ENCODE data around the gene RIMS1. TPM values are rescaled to one million over a fixed set of nuclear protein-coding genes. Genes with fewer than 3 reads are reported as not detected.

Gene RIMS1
- total RNA-seq, 1 donor from 2014 or later, result 0.91 TPM

DNA sequence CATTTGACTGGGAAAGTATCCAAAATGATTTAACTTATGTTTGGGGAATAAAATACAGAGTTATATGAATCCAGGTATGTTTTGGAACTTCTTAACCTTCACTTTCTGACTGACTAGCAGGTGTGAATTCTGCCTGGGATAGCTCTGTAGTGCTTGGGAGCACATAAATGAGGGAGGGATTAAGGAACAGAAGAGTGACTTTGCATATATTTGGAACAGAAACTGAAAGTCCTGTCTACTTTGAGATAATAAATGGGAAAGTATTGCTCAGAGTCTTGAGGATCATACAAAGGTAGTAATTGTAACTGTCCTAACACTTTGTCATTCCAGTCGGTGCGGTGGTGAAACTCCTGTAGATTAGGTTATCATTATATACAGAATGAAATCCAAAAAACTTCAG is 317.6 kb downstream of the RIMS1 start:
- ATAC-seq (ENCODE audit: poor library complexity), result no peak

GRCh38 chr6:72205500-72205899 is 319.1 kb downstream of the RIMS1 start:
- ATAC-seq (ENCODE audit: poor library complexity) (no peak), DNase-seq (no peak)
- intact Hi-C loops (cut with DNase I), result no loop called here

More for the DNA sequence above, 317.6 kb downstream of the RIMS1 start:
- no peak for DNase-seq
- intact Hi-C loops (cut with DNase I), result no loop called here

- ATAC-seq (ENCODE audit: poor library complexity), result no peak
- no peak for DNase-seq
- intact Hi-C loops (cut with DNase I), result no loop called here
Observed at GRCh38 chr6:72206606-72207005, 320.3 kb downstream of the RIMS1 start.

DNA sequence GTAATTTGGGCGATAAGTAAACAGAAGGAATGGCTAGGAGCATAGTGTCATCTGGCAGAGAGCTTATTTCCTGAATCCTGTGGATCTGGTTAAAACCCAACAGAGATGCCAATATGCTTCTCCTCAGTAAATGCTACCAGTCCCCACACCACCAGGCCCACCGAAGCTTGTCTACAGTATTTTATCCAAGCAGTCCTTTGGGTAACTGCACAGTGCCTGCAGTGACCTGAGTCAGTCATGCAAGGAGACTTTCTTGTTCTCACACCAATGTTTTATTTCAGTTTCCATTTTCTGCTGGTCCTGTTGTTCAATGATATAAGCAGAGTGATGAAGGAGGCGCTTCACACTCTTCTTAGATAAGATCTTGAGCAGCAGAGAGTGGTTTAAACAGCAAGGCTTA is 326.3 kb downstream of the RIMS1 start:
- no peak for DNase-seq

GRCh38 chr6:72213654-72214053 is 327.3 kb downstream of the RIMS1 start:
- DNase-seq (no peak), ATAC-seq (ENCODE audit: poor library complexity) (no peak)
- intact Hi-C loops (cut with DNase I), result no loop called here

More for the DNA sequence above, 326.3 kb downstream of the RIMS1 start:
- intact Hi-C loops (cut with DNase I), result no loop called here
- ATAC-seq (ENCODE audit: poor library complexity), result no peak

- ATAC-seq (ENCODE audit: poor library complexity), result no peak
- intact Hi-C loops (cut with DNase I), result no loop called here
Observed at GRCh38 chr6:72216222-72217068, 330.1 kb downstream of the RIMS1 start.

GRCh38 chr6:72217626-72218025 is 331.3 kb downstream of the RIMS1 start:
- DNase-seq, result no peak
- no peak for ATAC-seq (ENCODE audit: poor library complexity)
- intact Hi-C loops (cut with DNase I), result no loop called here

More at GRCh38 chr6:72216222-72217068, 330.1 kb downstream of the RIMS1 start:
- no peak for DNase-seq

DNA sequence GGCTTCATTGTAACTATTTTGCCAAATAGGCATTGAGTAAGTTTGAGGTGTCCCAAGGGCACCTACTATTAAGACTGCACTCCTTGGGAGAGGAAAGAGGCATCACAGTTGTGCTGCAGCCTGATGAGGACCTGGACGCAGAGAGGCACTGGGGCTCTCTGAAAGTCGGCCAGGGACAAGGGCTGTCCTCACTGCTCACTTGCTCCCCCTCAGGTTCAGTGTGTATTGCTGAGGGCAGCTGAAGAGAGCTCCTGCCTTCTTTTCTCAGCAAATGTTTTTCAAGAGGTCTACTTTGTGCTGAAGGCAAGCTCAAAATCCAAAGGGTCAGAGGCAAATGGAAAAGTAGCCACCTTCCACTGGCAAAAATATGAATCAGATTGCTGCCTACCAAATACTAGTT is 331.8 kb downstream of the RIMS1 start:
- intact Hi-C loops (cut with DNase I), result no loop called here
- no peak for ATAC-seq (ENCODE audit: poor library complexity)
- DNase-seq, result no peak

GRCh38 chr6:72219536-72219935 is 333.2 kb downstream of the RIMS1 start:
- ATAC-seq (ENCODE audit: poor library complexity) (no peak), DNase-seq (no peak)
- intact Hi-C loops (cut with DNase I), result no loop called here

- no peak for ATAC-seq (ENCODE audit: poor library complexity)
- DNase-seq, result no peak
- intact Hi-C loops (cut with DNase I), result no loop called here
Observed at GRCh38 chr6:72238021-72238420, 351.7 kb downstream of the RIMS1 start.

DNA sequence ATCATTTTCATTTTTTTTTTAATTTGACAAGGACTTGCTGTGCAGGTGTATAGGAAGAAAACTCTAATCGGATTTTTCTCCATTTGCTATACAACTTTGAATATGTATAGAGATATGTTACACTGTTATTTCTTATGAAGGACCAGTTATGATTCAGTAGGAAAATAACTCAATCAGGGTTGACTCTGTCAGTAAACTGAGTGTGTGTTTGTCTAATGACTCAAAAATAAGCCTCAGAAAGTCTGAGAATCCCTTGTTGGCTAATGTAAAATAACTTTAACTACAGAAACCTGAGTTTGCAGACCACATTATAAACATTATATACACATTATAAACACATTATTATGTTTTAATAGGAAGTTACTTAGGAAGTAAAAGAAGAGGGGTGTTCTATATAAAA is 352.6 kb downstream of the RIMS1 start:
- DNase-seq, result no peak
- ATAC-seq (ENCODE audit: poor library complexity), result no peak
- intact Hi-C loops (cut with DNase I), result no loop called here

- DNase-seq (no peak), ATAC-seq (ENCODE audit: poor library complexity) (no peak)
- intact Hi-C loops (cut with DNase I), result no loop called here
Observed at GRCh38 chr6:72245565-72245964, 359.2 kb downstream of the RIMS1 start.

- DNase-seq (no peak), ATAC-seq (ENCODE audit: poor library complexity) (no peak)
- intact Hi-C loops (cut with DNase I), result no loop called here
Observed at GRCh38 chr6:72246926-72247325, 360.6 kb downstream of the RIMS1 start.

DNA sequence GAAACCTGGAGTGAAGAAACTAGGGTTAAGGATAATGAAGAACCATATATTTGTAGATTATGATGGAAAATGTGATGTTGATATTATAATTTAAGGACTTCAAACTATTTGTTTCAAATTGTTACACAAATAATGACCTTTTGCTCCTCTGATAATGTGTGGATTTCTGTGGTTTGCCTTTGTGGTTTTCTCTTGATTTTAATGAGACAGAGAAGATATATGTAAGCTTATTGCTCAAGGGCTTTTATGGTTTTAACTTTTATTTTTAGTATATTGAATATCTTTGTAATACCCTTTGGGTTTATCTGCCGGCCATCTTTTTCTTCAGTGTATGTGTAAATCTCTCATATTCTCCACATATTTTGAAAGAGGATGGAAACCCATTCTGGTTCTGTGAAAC is 362.3 kb downstream of the RIMS1 start:
- DNase-seq, result no peak

GRCh38 chr6:72250664-72251063 is 364.3 kb downstream of the RIMS1 start:
- DNase-seq (no peak), ATAC-seq (ENCODE audit: poor library complexity) (no peak)
- intact Hi-C loops (cut with DNase I), result no loop called here

More for the DNA sequence above, 362.3 kb downstream of the RIMS1 start:
- intact Hi-C loops (cut with DNase I), result no loop called here
- ATAC-seq (ENCODE audit: poor library complexity), result no peak

- ATAC-seq (ENCODE audit: poor library complexity) (no peak), DNase-seq (no peak)
- intact Hi-C loops (cut with DNase I), result no loop called here
Observed at GRCh38 chr6:72260489-72260888, 374.1 kb downstream of the RIMS1 start.

GRCh38 chr6:72261554-72261953 is 375.2 kb downstream of the RIMS1 start:
- ATAC-seq (ENCODE audit: poor library complexity) (no peak), DNase-seq (no peak)
- intact Hi-C loops (cut with DNase I), result no loop called here

DNA sequence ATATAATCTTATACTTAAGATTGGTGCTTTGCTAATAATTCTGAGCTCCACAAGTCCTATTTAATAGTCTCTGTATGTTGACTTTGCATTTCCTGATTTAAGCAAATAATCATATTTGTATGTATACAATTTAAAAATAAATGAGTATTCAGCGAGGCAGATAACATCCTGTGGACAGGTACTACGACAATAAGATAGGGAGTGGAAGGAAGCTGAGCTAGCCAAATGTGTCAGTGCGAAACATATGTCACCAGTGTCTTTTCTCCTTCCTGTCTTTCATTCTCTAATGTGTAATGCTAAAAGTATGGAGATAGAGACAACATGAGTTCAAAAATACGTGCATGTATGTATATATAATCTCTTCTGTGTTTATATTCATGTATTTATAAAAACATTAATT is 375.9 kb downstream of the RIMS1 start:
- ATAC-seq (ENCODE audit: poor library complexity), result no peak
- DNase-seq, result no peak
- intact Hi-C loops (cut with DNase I), result no loop called here

GRCh38 chr6:72267470-72267869 is 381.1 kb downstream of the RIMS1 start:
- ATAC-seq (ENCODE audit: poor library complexity) (no peak), DNase-seq (no peak)
- intact Hi-C loops (cut with DNase I), result no loop called here

GRCh38 chr6:72271531-72271930 is 385.2 kb downstream of the RIMS1 start:
- intact Hi-C loops (cut with DNase I), result no loop called here
- no peak for ATAC-seq (ENCODE audit: poor library complexity)
- DNase-seq, result no peak

- ATAC-seq (ENCODE audit: poor library complexity), result no peak
- intact Hi-C loops (cut with DNase I), result no loop called here
- no peak for DNase-seq
Observed at GRCh38 chr6:72272958-72273357, 386.6 kb downstream of the RIMS1 start.
